NCI-H446 (cell line): ENCODE measurements around the gene GALNTL6.

Source experiments
- DNase-seq, 2 experiments: peaks; one replicate each; lab custom pipeline; 2025; lab: John Stamatoyannopoulos, UW

Gene GALNTL6

DNA sequence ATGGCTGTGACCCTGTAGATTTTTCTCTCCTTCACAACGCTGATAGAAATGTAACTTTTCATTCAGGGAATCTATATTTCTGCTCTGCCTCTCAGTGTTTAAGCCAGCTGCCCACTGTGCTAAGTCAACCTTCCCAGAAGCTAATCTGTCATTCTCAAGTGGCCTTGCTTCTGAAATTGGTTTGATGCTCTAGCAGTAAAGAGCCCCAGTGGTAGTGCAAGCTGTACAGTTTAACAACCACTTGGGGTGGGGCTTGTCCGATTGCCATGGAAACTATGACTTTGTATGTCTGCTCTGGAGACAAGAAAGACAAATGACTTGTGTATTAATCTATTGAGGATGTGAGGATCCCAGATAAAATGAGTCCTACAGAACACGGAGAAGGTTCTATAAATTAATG is 734.5 kb downstream of the GALNTL6 start:
- DNase-seq, result peak in 1 of 2 experiments; percentile 8

DNA sequence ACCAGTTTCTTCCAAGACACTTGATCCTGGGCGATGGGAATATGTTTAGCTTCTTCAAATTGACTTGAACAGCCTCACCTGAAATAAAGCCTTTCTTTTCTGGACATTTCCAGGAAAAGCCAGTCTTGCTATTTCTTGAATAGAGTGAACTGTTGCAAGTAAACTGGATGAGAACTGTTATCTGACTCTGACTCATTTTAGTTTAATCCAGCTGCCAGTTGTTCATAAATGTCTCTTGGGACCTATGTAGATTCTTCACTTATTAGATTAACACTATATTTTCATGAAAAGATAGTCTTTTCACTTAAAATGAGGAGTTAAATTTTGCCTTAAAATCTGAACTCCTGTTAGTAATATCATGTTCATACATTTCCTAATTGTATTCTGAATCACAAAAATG is 740.0 kb downstream of the GALNTL6 start:
- DNase-seq, result no peak

DNA sequence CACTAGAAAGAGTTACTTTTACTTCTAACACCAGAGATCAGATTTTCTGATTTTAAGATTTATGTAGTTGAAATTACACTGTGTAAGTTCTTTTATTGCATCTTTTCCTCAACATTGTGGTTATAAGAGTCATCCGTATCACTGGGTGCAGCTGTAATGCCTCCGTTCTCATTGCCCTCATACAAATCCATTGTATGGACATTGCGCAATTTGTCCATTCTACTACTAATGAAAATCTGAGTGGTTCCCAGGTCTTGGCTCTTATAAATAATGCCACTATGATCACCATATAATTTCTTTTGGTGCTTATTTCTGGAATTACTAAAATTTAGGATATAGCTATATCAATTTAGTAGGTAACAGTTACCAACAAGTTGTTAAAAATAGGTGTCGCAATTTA is 741.4 kb downstream of the GALNTL6 start:
- DNase-seq, result no peak

DNA sequence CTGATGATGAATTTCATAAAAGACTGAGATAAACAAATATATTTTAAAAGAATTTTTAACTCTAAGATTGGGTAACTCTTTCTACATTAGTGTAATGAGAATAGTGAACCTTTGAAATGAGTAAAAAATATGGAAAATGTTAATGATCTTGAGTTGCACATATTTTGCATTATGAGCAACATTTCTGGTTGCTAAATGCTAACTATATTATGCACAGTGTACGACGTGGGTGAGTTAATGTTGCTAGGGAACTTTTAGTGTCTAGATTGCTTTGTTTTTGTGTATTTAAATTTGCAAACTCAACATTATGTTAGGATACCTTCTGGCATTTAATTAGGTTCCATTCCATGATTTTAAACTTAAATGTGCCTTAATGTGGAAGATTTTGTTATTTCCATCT is 742.5 kb downstream of the GALNTL6 start:
- no peak for DNase-seq

DNA sequence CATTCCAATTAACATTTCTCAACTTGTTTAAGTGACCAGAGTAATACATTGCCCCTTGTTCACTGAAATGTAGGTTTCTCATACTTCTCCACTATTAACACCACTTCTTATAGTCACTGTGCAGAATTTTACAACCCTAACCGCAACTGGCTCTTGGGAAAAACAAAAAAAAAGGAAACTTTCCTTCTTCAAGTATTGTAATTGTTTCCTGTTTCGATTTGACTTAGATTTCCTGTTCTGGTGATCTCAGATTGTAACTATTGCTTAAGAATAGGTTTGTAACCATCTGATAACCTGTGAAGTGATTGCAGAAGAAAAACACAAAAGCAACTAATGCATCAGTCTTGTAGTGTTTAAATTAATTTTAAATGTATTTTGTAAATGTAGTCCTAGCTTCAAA is 760.7 kb downstream of the GALNTL6 start:
- no peak for DNase-seq

DNA sequence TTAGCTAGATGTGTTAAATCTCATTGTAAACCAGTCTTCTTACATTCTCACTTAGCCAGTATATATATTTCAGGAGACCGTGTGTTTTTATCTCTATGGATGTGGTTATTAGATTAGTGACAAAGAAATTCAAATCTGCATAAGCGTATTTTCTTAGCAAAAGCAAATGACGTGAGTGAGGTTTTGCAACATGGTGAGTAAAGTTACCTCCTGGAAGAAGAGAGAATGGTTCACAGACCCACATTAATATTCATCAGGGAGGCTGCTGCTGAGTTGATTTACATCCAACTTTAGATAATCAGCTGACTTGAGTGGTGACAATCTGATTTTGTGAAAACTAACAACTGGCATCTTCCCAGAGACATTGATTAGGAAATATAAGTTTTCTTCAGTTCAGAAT is 765.5 kb downstream of the GALNTL6 start:
- no peak for DNase-seq

DNA sequence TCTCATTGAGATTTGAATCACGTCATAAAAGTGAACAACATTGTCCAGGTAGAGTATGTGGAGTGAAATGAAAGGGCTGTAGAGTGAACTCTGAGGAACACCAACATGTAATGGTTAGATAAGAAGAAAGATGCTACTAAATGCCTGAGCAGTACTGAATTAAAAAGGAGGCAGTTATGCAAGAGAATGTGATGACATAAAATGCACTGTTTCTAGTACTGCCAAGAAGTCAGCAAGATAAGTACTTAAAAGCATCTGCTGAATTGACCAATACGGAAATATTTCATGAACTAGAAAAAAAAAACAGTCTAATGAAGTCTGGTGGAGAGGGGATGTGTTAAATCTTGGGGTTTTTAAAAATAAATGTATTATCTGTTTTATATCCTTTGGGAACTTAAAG is 771.6 kb downstream of the GALNTL6 start:
- DNase-seq, result no peak

DNA sequence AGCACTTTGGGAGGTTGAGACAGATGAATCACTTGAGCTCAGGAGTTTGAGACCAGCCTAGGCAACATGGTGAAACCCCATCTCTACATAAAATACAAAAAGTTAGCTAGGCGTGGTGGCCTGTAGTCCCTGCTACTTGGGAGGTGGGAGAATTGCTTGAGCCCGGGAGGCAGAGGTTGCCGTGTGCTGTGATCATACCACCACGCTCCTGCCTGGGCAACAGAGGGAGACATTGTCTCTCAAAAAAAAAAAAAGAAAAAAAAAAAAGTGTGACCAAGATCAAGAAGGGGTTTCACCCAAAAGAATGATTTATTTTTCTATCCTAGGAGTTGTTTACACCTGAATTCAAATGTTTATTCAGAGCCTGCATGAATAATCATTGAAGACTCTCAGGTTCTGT is 783.0 kb downstream of the GALNTL6 start:
- DNase-seq, result no peak

DNA sequence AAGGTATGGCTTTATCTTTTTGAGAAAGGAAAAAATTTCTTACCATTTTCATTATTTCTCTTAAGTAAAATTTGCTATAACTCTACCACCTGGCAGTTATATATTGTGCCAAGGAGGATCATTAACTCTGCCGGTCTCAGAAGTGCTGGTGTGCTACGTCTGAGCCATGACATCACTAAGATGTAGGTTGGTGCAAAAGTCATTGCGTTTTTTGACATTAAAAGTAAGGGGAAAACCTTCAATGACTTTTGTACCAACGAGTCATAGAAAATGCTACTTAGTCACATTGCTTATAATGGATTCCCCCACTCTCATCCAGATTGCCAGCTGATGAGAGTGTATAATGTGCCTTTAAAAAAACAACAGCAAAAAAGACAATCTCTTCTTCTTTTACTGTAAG is 786.4 kb downstream of the GALNTL6 start:
- no peak for DNase-seq

DNA sequence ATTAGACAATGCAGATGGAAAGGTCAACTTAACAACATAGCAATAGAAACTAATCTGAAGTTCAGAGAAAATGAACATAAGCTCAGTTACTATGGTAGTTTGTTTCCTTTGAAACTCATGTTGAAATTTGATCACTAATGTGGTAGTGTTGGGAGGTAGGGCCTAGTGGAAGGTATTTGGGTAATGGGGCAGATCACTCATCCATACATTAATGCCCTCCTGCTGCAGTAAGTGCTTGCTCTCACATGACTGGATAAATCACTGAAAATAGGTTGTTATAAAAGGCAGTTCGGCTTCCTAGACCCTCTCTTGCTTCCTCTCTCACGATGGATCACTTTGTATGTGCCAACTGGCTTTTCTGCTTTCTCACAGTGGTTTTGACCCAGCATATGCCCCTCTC is 788.0 kb downstream of the GALNTL6 start:
- DNase-seq, result peak in 1 of 2 experiments; percentile 11

DNA sequence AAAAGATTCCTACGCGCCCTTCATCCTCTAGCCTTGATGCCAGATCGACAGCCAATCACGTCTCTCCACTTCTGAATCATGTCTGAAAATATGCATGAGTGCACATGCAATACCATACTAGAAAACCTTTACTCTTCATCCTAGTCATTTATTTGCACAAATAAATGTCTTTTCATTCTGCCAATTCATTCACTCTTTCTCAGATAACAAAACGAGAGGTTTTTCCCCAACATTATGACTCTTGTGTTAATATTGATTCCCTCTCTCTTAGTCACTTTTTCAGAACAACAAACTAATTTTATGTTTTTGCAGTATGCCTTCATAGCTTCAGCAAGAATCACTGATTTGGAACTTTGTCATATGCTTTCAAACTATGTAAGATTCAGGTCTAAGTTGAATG is 806.0 kb downstream of the GALNTL6 start:
- DNase-seq, result no peak

DNA sequence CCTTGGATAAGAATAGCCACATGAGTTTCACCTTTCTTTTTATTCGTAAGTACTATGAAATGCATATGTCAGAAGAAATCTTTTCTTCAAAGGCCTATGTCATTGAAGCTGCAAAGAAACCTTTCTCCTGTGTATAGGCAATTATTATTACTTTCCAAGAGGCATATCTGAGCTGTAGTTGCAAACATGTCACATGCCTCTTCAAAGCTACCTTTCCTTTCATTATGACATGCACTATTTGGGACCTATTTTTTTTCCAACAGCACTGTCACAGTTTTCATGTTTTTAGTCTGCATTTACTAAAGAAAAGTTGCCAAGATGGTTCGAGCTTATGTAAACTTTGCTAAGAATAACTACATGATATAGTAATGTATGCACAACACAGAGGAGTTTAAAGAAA is 806.6 kb downstream of the GALNTL6 start:
- DNase-seq, result no peak

DNA sequence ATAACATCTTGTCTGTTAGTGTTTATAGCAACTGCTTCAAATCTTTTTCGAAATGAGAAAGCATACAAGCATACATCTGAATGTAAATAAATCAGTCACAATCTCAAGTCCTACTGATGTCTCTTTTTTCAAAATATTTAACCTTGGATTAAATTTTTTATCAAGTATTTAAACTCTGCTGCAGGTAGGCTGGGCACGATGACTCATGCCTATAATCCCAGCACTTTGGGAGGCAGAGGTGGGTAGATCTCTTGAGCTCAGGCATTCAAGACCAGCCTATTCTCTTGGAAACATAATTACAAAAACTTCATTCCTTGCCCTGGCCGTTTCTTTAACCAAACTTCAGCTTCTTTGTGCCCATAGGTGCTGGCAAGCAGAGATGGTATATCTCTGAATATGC is 815.1 kb downstream of the GALNTL6 start:
- DNase-seq, result no peak

DNA sequence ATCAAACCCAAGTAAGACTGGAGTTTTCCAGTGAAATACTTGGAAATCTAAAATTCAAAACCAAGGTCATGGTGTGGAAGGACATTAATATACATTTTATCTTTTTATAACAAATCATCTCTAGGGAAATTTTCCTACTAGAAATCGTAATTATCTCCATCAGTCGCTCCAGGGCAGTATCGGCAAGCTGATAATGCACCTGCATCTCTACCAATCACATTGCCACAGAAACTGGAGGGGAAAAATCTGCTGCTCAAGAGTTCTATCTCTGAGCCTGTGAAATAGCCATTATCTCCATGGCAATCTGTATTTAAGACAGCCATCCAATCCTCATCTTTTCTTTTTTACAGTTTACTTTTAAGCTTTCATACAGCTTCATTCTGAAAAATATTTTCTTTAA is 817.1 kb downstream of the GALNTL6 start:
- DNase-seq, result no peak

DNA sequence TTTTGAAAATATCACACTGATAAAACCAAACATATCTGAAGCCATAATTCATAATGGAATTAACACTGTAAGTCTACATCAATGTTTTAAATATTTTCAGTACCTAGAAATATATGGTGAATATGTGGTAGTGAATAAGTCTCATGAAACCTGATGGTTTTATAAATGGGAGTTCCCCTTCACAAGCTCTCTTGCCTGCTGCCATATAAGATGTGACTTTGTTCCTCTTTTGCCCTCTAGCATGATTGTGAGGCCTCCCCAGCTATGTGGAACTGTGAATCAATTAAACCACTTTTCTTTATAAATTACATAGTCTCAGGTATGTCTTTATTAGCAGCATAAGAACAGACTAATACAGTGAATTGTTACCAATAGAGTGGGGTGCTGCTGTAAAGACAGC is 818.6 kb downstream of the GALNTL6 start:
- DNase-seq, result no peak

DNA sequence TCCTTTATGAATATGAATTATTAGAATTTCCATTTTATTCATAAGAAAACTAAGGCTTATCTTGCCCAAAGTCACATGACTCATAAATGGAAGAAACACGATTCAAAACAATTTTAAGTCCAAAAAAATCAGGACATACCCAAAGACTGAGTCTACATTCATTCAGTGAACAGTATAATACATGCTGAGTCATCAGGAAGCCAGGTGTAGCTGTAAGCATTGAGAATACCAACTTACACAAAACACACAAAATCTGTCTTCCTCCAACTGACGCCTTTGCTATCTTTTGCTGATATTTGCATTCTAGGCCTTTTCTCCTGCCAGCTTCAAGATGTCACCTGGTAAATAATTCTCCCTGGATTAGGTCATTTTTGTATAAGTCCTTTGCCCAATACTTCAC is 835.3 kb downstream of the GALNTL6 start:
- no peak for DNase-seq

DNA sequence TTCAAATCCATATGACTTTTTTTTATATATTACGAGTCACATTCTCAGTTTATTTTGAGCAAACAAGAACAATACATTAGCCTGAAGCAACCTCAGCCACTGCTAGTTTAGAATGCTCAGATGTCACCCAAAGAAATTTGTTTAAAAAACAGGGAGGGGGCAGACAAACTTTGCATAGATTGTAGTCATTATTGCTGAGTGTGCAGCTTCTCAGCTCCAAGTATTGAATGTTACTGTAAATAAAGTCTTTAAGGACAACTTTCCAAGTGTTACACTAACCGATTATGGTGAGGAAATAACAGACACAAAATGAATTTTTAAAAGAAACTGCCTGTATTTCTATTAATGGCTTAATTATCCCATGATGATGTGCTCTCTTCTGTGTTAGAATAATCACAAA is 835.9 kb downstream of the GALNTL6 start:
- no peak for DNase-seq

DNA sequence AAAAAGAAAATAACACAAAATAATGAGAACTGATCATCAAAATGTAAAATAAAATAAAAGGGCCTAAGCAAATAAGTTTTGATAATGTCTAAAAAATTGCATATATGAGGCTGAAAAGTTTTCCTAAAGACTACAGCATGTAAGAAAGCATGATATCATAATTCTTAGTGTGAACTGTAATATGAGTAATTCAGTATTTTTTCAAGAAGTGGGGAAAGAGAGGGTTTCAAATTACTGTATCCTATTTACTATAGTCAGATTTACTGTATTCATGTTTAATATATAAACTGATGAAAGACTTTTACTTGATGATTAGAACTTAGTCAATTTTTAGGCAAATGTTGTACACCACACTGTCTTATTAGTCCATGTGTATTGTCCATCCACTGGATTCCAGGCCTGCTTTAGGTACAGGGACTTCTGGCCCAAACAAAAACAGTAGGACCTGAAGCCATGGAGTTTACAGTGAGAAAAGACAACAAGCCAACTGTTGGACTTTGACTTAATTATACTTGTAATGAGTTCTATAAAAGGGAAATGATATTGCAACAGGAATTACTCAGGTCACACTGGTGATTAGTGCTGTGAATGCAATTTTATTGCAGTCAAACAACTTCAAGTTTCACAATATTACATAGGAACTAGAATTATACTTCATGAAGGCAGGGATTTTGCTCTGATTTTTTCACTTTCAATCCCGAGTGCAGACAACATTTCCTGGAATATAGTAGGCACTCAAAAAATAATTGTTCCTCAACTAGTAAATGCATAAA is 837.7 kb downstream of the GALNTL6 start:
- DNase-seq, result no peak

DNA sequence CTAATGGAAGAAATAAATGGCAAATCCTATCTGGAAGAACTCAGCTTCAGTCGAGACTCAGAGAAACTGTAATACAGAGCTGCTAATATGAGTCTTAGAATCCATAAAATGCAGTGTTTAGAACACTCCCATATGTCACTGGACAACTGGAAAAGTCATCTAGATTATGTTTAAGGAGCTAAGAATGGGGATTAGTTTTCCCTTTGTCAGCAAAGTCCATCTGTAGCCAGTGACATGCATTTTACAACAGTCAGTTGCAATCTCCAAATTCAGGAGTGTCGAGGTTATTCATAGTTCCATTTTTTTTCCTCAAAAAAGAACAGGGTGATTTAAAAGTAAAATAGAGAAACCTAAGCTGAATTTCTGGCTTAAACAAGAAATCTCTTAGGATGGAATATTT is 838.8 kb downstream of the GALNTL6 start:
- no peak for DNase-seq

DNA sequence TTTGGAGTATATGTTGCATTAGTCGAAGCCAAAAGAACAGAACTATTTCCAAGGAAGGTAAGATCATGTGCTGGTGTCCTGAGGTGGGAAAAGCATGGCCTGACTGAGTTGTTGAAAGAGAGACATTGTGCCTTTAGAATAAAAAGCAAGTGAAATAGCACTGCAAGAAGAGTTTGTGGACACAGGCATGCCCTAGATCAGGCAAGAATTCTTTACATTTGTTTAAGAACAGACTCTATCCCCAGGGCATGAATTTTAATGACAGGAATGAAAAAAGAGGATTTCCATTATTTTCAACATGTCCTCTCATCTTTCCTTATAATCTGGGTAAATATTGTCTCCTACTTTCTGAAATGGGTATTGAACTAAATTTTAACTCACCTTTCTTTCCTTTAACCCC is 839.2 kb downstream of the GALNTL6 start:
- DNase-seq, result no peak

DNA sequence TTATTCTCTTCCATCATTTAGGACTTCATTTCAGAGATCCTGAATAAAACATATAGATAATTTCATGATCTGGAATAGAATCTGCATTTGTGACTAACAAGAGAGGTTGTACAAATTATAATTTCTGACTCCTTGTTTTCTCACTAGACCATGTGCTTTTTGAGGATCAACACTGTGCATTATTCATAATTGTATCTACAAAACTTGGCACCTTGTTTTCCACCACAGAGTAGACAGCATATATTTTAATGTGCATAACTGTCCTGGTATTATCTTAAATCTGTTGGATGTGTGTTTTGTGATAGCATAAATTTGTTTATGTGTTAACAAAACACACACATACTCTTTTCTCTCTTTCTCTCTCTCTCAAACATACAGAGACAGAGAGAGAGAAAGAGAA is 840.5 kb downstream of the GALNTL6 start:
- no peak for DNase-seq

DNA sequence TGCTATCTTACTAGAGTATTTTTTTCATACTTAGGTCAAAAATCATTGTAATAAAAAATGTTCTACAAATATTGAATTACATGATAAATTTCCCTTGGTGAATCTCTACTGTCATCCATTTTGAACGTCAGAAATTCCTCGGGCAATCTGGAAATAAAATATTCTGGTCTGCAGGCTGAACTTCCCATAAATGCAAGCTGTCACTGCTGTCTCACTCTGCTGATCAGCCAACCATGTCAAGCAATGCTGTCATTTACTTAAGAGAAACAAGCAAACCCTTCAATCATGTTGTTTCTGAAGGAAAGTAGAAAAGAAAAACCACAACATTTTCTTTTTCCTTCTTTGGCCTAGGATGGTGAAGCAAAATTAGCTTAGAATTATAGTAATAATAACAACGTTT is 841.3 kb downstream of the GALNTL6 start:
- peak in 1 of 2 experiments; percentile 20 for DNase-seq

DNA sequence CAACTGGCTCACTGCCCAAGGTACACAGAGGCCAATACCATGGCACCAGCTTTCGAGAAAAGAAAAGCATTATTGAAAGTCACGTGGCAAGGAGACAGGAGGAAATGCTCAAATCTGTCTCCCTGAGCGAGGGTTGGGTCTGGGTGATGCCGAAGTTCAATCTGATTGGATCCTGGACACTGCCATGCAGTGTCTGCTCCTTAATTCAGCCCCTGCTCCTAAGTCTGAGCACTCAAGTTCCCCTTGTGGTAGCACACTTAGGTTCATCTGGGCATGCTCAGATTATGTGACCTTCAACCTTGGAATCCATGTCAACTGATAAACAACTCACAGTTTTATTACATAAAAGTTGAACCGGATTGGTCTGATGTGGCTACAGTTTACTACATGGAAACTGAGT is 842.9 kb downstream of the GALNTL6 start:
- no peak for DNase-seq

DNA sequence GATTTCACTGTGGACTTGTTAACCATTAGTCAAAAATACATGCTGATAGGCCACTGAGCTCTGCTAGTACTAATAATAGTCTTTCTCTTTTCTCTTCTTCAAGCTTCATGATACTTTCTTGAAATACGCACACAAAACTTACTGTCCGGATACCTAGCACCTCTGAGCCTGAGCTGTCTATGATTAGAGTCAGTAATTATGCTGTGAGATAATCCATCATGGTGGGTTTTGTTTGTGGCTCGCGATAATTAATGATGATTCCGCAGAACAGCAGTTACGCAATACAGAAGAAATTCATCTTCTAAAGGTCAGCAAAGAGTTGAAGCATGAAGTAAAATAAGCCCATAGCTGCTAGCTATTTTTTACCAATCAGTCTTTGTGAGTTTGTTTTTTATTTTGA is 843.9 kb downstream of the GALNTL6 start:
- DNase-seq, result no peak

DNA sequence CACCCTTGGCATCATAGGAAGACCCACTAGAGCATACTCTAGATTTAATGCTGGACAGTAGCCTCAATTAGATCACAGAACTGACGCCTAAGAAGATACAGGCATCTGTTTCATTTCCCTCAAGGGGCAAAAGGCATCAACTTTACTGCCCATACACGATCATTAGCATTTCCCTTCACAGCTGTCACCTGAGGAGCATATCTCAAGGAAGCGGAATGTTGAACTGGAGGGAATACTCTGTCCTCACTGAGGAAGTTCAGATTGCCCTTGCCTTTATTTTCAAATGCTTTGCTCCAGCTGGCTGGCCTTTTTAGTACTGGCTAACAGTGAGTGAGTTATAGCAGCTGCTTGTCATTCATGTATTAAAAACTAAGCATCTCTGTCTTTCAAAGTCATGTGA is 847.0 kb downstream of the GALNTL6 start:
- DNase-seq, result no peak
